HUES48 (cell line): Measurements from ENCODE around the gene SLC6A6.
A peak's percentile ranks its signal among the peaks of the same experiment; 100 is the strongest.

ENCODE experiments used
- H3K27ac ChIP-seq: one replicate; pipeline ENCODE4 v1.7.0; 2013; ENCODE audit warnings: low read depth, low read length, inconsistent platforms
- H3K27me3 ChIP-seq: 2 replicates; pipeline ENCODE4 v1.6.1; 2013; ENCODE audit warnings: mild to moderate bottlenecking, low read length; ENCODE audit not compliant: control insufficient read depth, insufficient read depth
- H3K36me3 ChIP-seq: 2 replicates; pipeline ENCODE4 v1.6.1; 2013; ENCODE audit warnings: low read length; ENCODE audit not compliant: control insufficient read depth, insufficient read depth
- H3K4me1 ChIP-seq: 2 replicates; pipeline ENCODE4 v1.6.1; 2013; ENCODE audit warnings: mild to moderate bottlenecking, low read length; ENCODE audit not compliant: control insufficient read depth, insufficient read depth
- H3K4me3 ChIP-seq: 2 replicates; pipeline ENCODE4 v1.5.1; 2013; ENCODE audit warnings: mild to moderate bottlenecking, low read depth, low read length
- H3K9ac ChIP-seq: 2 replicates; pipeline ENCODE4 v1.6.1; 2013; ENCODE audit warnings: mild to moderate bottlenecking, low read depth, low read length, moderate library complexity
- H3K9me3 ChIP-seq: 2 replicates; pipeline ENCODE4 v1.6.1; 2013; ENCODE audit warnings: low read length; ENCODE audit not compliant: control insufficient read depth, insufficient read depth

Gene SLC6A6

DNA sequence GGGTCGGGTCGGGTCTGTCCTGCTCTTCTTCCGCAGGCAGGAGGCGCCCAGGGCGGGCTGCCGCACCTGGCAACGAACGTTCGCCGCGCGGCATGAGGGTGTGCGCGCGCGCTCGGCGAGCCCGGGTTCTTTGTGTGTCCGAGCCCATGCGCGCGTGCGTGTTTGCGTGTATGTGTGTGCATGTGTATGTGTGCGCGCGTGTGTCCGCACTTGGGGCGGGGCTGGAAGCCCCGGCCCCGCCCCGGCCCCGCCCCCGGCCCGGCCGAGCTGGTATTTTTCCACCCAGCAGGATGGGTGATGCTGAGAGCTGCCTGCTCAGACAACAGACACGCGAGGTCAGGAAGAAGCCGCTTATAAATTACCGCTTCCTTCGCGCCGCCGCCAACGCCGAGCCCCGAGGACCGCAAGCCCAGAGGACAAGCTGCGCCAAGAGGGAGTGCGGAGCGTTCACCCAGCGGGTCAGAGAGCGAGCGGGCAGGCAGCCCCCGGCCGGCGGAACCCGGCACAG lies at the start of gene SLC6A6:
TSS of gene SLC6A6 (plus strand) at position 303 of the 508 bp plus-strand sequence. CDS start 41,029 bp downstream, outside the sequence.
- Histone ChIP-seq H3K4me3 (peak within 1 kb of the TSS; percentile 79), H3K27me3 (no peaks in the 10 kb centered on the region), H3K27ac (peak within 1 kb of the TSS; percentile 96), H3K4me1 (peaks cover 14% of the 10 kb centered on the region), H3K9ac (peak within 1 kb of the TSS; percentile 86), H3K36me3 (peaks cover 8% of the 10 kb centered on the region; the same call in 1 of the 2 replicates), H3K9me3 (no peaks in the 10 kb centered on the region)

DNA sequence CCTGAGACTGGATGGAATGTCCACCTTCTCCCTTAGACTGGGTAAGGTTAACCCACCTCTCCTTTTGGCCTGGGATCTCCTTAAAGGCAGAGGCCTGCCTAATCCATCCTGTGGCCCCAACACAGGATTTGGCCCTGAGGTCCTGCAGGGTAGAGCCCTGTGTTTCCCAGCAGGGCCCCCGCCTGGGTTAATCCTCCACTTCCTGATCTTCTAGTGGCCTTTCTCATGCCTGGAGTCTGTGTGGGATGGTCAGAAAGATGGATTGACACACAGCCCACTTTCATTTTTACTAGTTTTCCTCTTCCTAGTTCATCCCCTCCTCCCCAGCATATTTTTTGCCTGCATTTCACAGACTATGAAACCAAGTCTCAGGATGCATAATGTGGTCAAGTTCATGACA lies 48.9 kb upstream of the SLC6A6 start:
- H3K4me1 ChIP-seq, result peaks cover 8% of the 10 kb centered on the region; the same call in 1 of the 2 replicates
- H3K4me3 ChIP-seq, result no peak overlapping the region
- H3K9ac ChIP-seq, result no peak overlapping the region
- H3K9me3 ChIP-seq, result no peaks in the 10 kb centered on the region
- H3K36me3 ChIP-seq, result no peaks in the 10 kb centered on the region
- no peaks in the 10 kb centered on the region for H3K27me3 ChIP-seq
- H3K27ac ChIP-seq, result peak overlapping the region; percentile 43

- peaks cover 8% of the 10 kb centered on the region; the same call in 1 of the 2 replicates for H3K4me1 ChIP-seq
- H3K9ac ChIP-seq, result no peak overlapping the region
- no peaks in the 10 kb centered on the region for H3K27me3 ChIP-seq
- H3K36me3 ChIP-seq, result no peaks in the 10 kb centered on the region
- no peak overlapping the region for H3K27ac ChIP-seq
- H3K4me3 ChIP-seq, result no peak overlapping the region
- H3K9me3 ChIP-seq, result no peaks in the 10 kb centered on the region
Measured at GRCh38 chr3:14357463-14357862, 44.9 kb upstream of the SLC6A6 start.

DNA sequence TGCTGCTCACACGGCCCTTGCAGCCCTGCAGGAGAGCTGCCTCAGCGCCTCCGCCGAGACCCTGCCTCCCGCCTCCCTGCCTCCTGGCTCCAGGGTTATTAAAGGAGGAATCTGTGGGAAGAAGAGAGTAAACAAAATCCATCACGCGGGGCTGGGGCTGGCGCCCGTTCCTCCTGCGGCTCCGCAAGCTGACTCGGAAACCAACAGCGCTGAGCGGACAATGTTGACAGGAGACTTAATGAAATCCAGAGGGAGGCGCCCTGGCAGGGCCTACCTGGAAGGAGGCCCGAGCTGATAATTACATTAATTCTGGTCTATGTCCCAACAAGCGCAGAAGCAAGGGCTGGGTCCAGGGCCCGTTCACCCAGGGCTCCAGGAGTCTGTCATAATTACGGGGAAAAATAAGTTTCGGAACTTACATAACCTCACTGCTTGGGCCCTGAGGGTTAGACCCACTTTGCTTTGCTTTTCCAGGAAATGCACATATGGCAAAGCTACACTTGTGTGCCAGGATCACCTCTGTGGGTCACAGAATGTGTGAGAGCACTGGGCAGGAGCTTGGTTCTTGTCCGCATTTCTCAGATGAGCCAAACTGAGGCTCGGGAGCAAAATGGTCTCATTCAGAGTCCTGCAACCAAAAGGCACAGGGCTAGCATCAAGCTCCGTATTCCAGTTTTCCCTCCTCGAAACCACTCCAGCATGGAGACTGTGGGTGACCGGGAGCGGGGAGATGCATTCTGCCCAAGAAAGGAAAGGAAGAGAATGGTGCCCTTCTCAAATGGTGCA lies 43.8 kb upstream of the SLC6A6 start:
- Histone ChIP-seq H3K4me1 (peaks cover 2% of the 10 kb centered on the region; the same call in 1 of the 2 replicates), H3K36me3 (no peaks in the 10 kb centered on the region), H3K27me3 (no peaks in the 10 kb centered on the region), H3K27ac (no peak overlapping the region), H3K4me3 (no peak overlapping the region), H3K9ac (no peak overlapping the region), H3K9me3 (no peaks in the 10 kb centered on the region)

DNA sequence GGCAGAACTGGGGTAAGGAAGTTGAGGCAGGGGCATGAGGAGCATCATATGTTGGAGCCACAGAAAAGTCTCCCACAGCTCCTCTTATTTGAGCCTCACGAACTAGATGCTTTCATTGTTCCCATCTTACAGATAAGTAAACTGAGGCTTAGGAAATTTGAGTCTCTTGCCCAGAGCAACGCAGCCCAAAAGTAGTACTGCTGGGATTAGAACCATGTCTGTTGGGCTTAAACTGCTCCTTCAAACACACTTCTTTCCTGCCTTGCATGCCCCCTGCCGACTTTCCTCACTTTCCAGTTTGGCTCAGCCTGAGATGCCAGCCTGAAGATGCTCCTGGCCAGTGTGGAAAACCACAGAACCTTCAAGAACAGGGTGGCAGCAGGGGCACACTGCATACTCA lies 43.1 kb upstream of the SLC6A6 start:
- no peaks in the 10 kb centered on the region for H3K27me3 ChIP-seq
- H3K36me3 ChIP-seq, result no peaks in the 10 kb centered on the region
- H3K4me1 ChIP-seq, result no peaks in the 10 kb centered on the region
- H3K9me3 ChIP-seq, result no peaks in the 10 kb centered on the region
- no peak overlapping the region for H3K9ac ChIP-seq
- H3K4me3 ChIP-seq, result no peak overlapping the region
- no peak overlapping the region for H3K27ac ChIP-seq

DNA sequence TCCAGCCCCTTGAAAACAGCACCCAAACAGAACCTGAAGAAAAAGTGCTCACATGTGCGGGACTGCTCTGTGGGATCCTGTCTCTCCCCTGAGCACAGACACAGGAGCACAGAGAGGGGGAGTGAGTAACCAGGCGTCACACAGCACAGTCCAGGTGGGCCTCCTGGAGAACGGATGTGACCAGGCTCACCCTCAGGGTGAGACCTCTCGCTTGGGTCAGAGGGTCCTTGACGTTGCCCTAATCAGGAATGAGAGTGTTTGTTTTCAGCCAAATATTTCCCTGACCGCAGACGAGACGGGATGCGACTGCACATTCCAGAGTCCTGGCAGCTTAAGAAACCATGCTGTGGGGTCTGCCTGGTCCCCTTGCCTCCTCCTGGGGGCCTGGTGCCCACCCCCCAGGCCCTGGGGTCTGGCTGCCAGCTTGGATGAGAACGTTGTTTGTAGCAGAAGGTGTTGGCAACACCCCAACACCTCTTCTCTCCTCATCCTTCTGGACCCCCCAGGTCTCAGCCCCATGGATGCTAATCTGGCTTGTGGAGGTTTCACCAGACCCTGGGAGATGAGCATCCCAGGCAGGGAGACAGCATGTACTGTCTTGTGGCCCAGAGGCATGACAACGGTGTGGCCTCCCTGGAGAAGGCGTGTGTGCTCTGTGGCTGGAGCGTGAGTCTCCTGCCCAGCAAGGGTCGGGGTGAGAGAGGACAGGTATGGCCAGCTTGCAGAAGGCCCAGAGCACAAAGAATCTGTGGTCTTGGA lies 42.1 kb upstream of the SLC6A6 start:
- Histone ChIP-seq H3K4me1 (no peaks in the 10 kb centered on the region), H3K27me3 (no peaks in the 10 kb centered on the region), H3K4me3 (no peak overlapping the region), H3K27ac (no peak overlapping the region), H3K9me3 (no peaks in the 10 kb centered on the region), H3K36me3 (no peaks in the 10 kb centered on the region), H3K9ac (no peak overlapping the region)

DNA sequence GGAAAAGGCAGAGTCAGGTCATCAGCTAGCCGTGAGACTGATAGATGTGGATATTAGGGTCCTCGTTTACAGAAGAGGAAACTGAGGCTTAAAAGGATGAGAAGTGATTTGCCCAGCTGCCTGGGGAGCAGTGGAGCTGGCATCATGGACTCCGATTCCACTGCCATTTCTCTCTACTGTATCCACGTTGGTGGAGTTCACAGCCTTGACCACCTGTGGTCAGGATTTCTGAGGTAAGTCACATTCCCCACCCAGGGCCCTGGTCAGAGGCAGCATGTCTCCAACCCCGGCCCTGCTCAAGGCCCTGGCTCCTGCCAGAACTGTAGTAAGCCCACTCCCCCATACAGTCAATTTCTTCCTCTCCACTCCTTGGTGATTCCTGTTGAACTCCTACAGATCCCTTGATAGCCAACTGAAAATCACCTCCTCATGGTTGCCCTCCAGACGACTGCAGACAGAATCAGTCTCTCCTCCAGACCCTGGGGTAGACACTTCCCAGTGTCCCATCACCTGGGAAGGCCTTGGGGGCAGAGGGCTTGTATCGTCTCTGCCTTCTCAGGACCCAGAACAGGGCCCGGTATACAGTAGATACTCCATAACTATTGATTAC lies 41.2 kb upstream of the SLC6A6 start:
- no peaks in the 10 kb centered on the region for H3K27me3 ChIP-seq
- H3K36me3 ChIP-seq, result no peaks in the 10 kb centered on the region
- H3K9ac ChIP-seq, result no peak overlapping the region
- no peaks in the 10 kb centered on the region for H3K4me1 ChIP-seq
- H3K9me3 ChIP-seq, result no peaks in the 10 kb centered on the region
- H3K4me3 ChIP-seq, result no peak overlapping the region
- H3K27ac ChIP-seq, result no peak overlapping the region

GRCh38 chr3:14362890-14363289 lies 39.5 kb upstream of the SLC6A6 start:
- Histone ChIP-seq H3K4me3 (no peak overlapping the region), H3K4me1 (peaks cover 3% of the 10 kb centered on the region; the same call in 1 of the 2 replicates), H3K27me3 (no peaks in the 10 kb centered on the region), H3K27ac (no peak overlapping the region), H3K36me3 (no peaks in the 10 kb centered on the region), H3K9ac (no peak overlapping the region), H3K9me3 (no peaks in the 10 kb centered on the region)

- Histone ChIP-seq H3K27ac (no peak overlapping the region), H3K9ac (no peak overlapping the region), H3K36me3 (no peaks in the 10 kb centered on the region), H3K9me3 (no peaks in the 10 kb centered on the region), H3K4me1 (peaks cover 3% of the 10 kb centered on the region; the same call in 1 of the 2 replicates), H3K27me3 (no peaks in the 10 kb centered on the region), H3K4me3 (no peak overlapping the region)
Measured at GRCh38 chr3:14363379-14363778, 39.0 kb upstream of the SLC6A6 start.

DNA sequence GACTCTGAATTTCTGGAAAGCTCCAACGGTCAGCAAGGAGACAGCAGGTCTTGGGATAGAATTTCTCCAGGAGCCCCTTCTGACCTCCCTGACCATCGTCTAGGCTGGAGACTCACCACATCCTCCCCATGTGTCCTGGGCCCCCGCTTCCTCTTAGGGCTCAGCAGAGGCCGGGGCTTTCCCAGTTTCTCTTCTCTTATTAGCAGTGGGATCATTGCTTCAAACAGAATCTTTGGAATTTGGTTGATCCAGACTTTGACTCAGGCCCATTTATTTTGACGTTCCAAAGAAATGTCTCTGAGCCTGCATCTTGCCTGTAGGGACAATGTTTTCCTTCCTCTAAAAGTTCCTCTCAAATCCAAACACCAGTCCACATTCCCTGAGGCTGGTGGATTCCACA lies 38.4 kb upstream of the SLC6A6 start:
- no peak overlapping the region for H3K27ac ChIP-seq
- no peaks in the 10 kb centered on the region for H3K36me3 ChIP-seq
- H3K9ac ChIP-seq, result no peak overlapping the region
- H3K4me1 ChIP-seq, result peaks cover 3% of the 10 kb centered on the region; the same call in 1 of the 2 replicates
- no peak overlapping the region for H3K4me3 ChIP-seq
- H3K9me3 ChIP-seq, result no peaks in the 10 kb centered on the region
- H3K27me3 ChIP-seq, result no peaks in the 10 kb centered on the region
